ENCODE data around the gene CBX6. TPM values are rescaled to one million over a fixed set of nuclear protein-coding genes. Genes with fewer than 3 reads are reported as not detected.
A peak's percentile ranks its signal among the peaks of the same experiment; 100 is the strongest.

The CBX6 gene
- total RNA-seq (2014; rRNA removed; shearing (Covaris generic)): 52.1 and 52.7 TPM in 2 replicates
- 51.9 and 55.8 TPM in 2 replicates for polyA plus RNA-seq (2016; fragmentation: Nextera tagmentation; extraction: Ambion mirVana)

GRCh38 chr22:38872172-38872830 is at the start of gene CBX6:
Gene CBX6 (minus strand): TSS chr22:38872216. CDS start chr22:38872190, 26 bp downstream.
- H3K27me3 ChIP-seq (replicated peaks; ENCODE audit: insufficient read depth): no peaks in the 10 kb centered on the region
- peaks cover 9% of the 10 kb centered on the region for H3K79me2 ChIP-seq (ENCODE audit: insufficient read depth)
- TF ChIP-seq EZH2phosphoT487 (IDR thresholded peaks at IDR 0.05; ENCODE audit: insufficient read depth, low read depth) (no peak), EZH2 (IDR thresholded peaks at IDR 0.05; ENCODE audit: insufficient read depth, poor library complexity, severe bottlenecking) (no peak)
- peak within 1 kb of the TSS; percentile 42 for H3K27ac ChIP-seq
- H3K9me3 ChIP-seq (ENCODE audit: low read depth): no peaks in the 10 kb centered on the region
- H3K4me2 ChIP-seq (ENCODE audit: unreplicated experiment): peak within 1 kb of the TSS; percentile 97
- peak within 1 kb of the TSS; percentile 79 for H3K4me3 ChIP-seq
- no peaks in the 10 kb centered on the region for H3K36me3 ChIP-seq (ENCODE audit: low read depth)
- peak within 1 kb of the TSS; percentile 96 for H2AFZ ChIP-seq
- WGBS, 2 experiments (ENCODE audit: low coverage in 1 of 2, low lambda C conversion rate in 2 of 2, missing lambda C conversion rate in 2 of 2): 0 to 2% methylated on average over 65 to 66 of the region's 73 CpGs
- in situ Hi-C loops (cut with MboI): loop anchor here (10.0 kb wide), 2 partner anchors 132 to 242 kb away; no protein-coding TSS in a partner anchor
- no peaks in the 10 kb centered on the region for H3F3A ChIP-seq (ENCODE audit: insufficient read depth)
- DNase-seq: peak; percentile 98
- no peaks in the 10 kb centered on the region for H4K20me1 ChIP-seq (ENCODE audit: insufficient read depth)
- H3K9me2 ChIP-seq (ENCODE audit: insufficient read depth): no peaks in the 10 kb centered on the region
- peaks cover 6% of the 10 kb centered on the region for H3K4me1 ChIP-seq (ENCODE audit: insufficient read depth)
- H3K9ac ChIP-seq: peak within 1 kb of the TSS; percentile 86

GRCh38 chr22:38921806-38922205 is 49.8 kb upstream of the CBX6 start:
- Histone ChIP-seq H3K36me3 (ENCODE audit: low read depth) (no peaks in the 10 kb centered on the region), H3K9ac (no peak overlapping the region), H3K9me3 (ENCODE audit: low read depth) (no peaks in the 10 kb centered on the region), H4K20me1 (ENCODE audit: insufficient read depth) (no peaks in the 10 kb centered on the region), H3K4me2 (ENCODE audit: unreplicated experiment) (no peak overlapping the region), H3K4me1 (ENCODE audit: insufficient read depth) (peaks cover 21% of the 10 kb centered on the region), H3K27ac (no peak overlapping the region), H2AFZ (no peak overlapping the region), H3K9me2 (ENCODE audit: insufficient read depth) (no peaks in the 10 kb centered on the region), H3K27me3 (replicated peaks; ENCODE audit: insufficient read depth) (peaks cover 23% of the 10 kb centered on the region), H3K79me2 (ENCODE audit: insufficient read depth) (no peaks in the 10 kb centered on the region), H3F3A (ENCODE audit: insufficient read depth) (peaks cover 24% of the 10 kb centered on the region), H3K4me3 (no peak overlapping the region)
- no peak for DNase-seq
- in situ Hi-C loops (cut with MboI): no loop called here
- WGBS, 2 experiments (ENCODE audit: low coverage in 1 of 2, low lambda C conversion rate in 2 of 2, missing lambda C conversion rate in 2 of 2): 57 to 67% methylated on average over 4 of the region's 4 CpGs
- TF ChIP-seq EZH2phosphoT487 (IDR thresholded peaks at IDR 0.05; ENCODE audit: insufficient read depth, low read depth): no peak
- TF ChIP-seq EZH2 (IDR thresholded peaks at IDR 0.05; ENCODE audit: insufficient read depth, poor library complexity, severe bottlenecking): no peak

DNA sequence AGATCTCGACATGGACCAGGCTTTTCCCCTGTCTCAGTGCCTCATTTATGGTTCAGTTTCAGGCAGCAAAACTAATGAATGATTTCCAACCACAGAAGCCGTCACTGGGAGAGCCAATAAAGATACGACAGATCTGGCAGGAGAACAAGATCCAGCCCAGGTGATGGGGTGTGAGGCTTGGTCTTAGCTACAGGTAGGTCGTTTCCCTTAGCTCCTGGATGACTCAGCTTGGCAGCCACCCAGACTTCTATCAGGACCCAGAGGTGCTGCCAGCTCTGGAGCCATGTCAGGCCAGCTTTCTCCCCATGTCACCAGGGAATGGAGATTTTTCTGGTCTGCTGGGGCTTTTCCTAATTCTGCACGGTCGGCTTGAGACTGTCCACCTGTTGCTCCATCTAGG is 49.1 kb upstream of the CBX6 start:
- H2AFZ ChIP-seq: no peak overlapping the region
- H3K79me2 ChIP-seq (ENCODE audit: insufficient read depth): no peaks in the 10 kb centered on the region
- H3K36me3 ChIP-seq (ENCODE audit: low read depth): no peaks in the 10 kb centered on the region
- H3K9me2 ChIP-seq (ENCODE audit: insufficient read depth): no peaks in the 10 kb centered on the region
- DNase-seq: no peak
- peaks cover 24% of the 10 kb centered on the region for H3F3A ChIP-seq (ENCODE audit: insufficient read depth)
- no peak overlapping the region for H3K4me3 ChIP-seq
- no peak overlapping the region for H3K4me2 ChIP-seq (ENCODE audit: unreplicated experiment)
- H3K9ac ChIP-seq: no peak overlapping the region
- 40 to 46% methylated on average over 6 of the region's 6 CpGs for WGBS, 2 experiments (ENCODE audit: low coverage in 1 of 2, low lambda C conversion rate in 2 of 2, missing lambda C conversion rate in 2 of 2)
- no peak overlapping the region for H3K27ac ChIP-seq
- peaks cover 23% of the 10 kb centered on the region for H3K27me3 ChIP-seq (replicated peaks; ENCODE audit: insufficient read depth)
- TF ChIP-seq EZH2 (IDR thresholded peaks at IDR 0.05; ENCODE audit: insufficient read depth, poor library complexity, severe bottlenecking) (no peak), EZH2phosphoT487 (IDR thresholded peaks at IDR 0.05; ENCODE audit: insufficient read depth, low read depth) (no peak)
- in situ Hi-C loops (cut with MboI): no loop called here
- H3K4me1 ChIP-seq (ENCODE audit: insufficient read depth): peaks cover 21% of the 10 kb centered on the region
- no peaks in the 10 kb centered on the region for H3K9me3 ChIP-seq (ENCODE audit: low read depth)
- H4K20me1 ChIP-seq (ENCODE audit: insufficient read depth): no peaks in the 10 kb centered on the region

GRCh38 chr22:38919631-38920190 is 47.7 kb upstream of the CBX6 start:
- no peaks in the 10 kb centered on the region for H4K20me1 ChIP-seq (ENCODE audit: insufficient read depth)
- H3F3A ChIP-seq (ENCODE audit: insufficient read depth): peaks cover 15% of the 10 kb centered on the region
- DNase-seq: no peak
- no peaks in the 10 kb centered on the region for H3K9me2 ChIP-seq (ENCODE audit: insufficient read depth)
- H3K36me3 ChIP-seq (ENCODE audit: low read depth): no peaks in the 10 kb centered on the region
- H3K27me3 ChIP-seq (replicated peaks; ENCODE audit: insufficient read depth): peaks cover 28% of the 10 kb centered on the region
- peaks cover 14% of the 10 kb centered on the region for H3K4me1 ChIP-seq (ENCODE audit: insufficient read depth)
- H3K9ac ChIP-seq: no peak overlapping the region
- WGBS, 2 experiments (ENCODE audit: low coverage in 1 of 2, low lambda C conversion rate in 2 of 2, missing lambda C conversion rate in 2 of 2): 53 to 67% methylated on average over 1 of the region's 1 CpG
- TF ChIP-seq EZH2 (IDR thresholded peaks at IDR 0.05; ENCODE audit: insufficient read depth, poor library complexity, severe bottlenecking) (no peak), EZH2phosphoT487 (IDR thresholded peaks at IDR 0.05; ENCODE audit: insufficient read depth, low read depth) (no peak)
- in situ Hi-C loops (cut with MboI): no loop called here
- H3K27ac ChIP-seq: no peak overlapping the region
- no peak overlapping the region for H3K4me3 ChIP-seq
- H2AFZ ChIP-seq: no peak overlapping the region
- no peak overlapping the region for H3K4me2 ChIP-seq (ENCODE audit: unreplicated experiment)
- no peaks in the 10 kb centered on the region for H3K79me2 ChIP-seq (ENCODE audit: insufficient read depth)
- H3K9me3 ChIP-seq (ENCODE audit: low read depth): no peaks in the 10 kb centered on the region
